SK-N-SH (cell line): ENCODE results near the gene SCGB1D4. TPM values are rescaled to one million over a fixed set of nuclear protein-coding genes. Genes with fewer than 3 reads are reported as not detected.

Source experiments
- CTCF ChIA-PET: fragments of 300-600, 350-600 bp; formaldehyde crosslinking; extraction: SDS; loops from one replicate; lab custom pipeline; 2021; lab: Yijun Ruan, JAX
- POLR2A ChIA-PET: fragments of 350-600 bp; sonication (Branson Sonifier 250); formaldehyde crosslinking; extraction: SDS; loops from one replicate; lab custom pipeline; 2020; ENCODE audit warnings: antibody characterized with exemption, inconsistent platforms; lab: Yijun Ruan, JAX
- DNase-seq: peaks from one replicate; pipeline ENCODE4 v3.0.0; 2012
- H2AFZ ChIP-seq: fragments of 200-600 bp; sonication (generic); 2 replicates; pipeline ENCODE4 v1.8.1; 2016; ENCODE audit warnings: antibody characterized with exemption, mild to moderate bottlenecking, low read depth
- H3F3A ChIP-seq: fragments of 200-600 bp; sonication (generic); replicated peaks from 2 replicates; pipeline ENCODE3; 2016; ENCODE audit warnings: antibody characterized with exemption, mild to moderate bottlenecking; ENCODE audit not compliant: insufficient read depth
- H3K27ac ChIP-seq, 2 experiments: fragments of 200-500 bp in 1 of 2; fragments of 200-600 bp in 1 of 2; sonication (Bioruptor generic) in 1 of 2; sonication (generic), shearing (Covaris generic) in 1 of 2; 2 replicates each; pipeline versions ENCODE4 v1.5.1 to v1.6.1; 2014 to 2016; ENCODE audit warnings: low read depth in 2 of 2, inconsistent platforms in 1 of 2, low read length in 1 of 2, mild to moderate bottlenecking in 1 of 2, mixed read lengths in 1 of 2
- H3K27me3 ChIP-seq: fragments of 200-600 bp; sonication (generic), shearing (Covaris generic); 2 replicates; pipeline ENCODE4 v1.6.1; 2016; ENCODE audit warnings: mixed run types; ENCODE audit not compliant: insufficient read depth
- H3K36me3 ChIP-seq, 2 experiments: fragments of 200-500 bp in 1 of 2; fragments of 200-600 bp in 1 of 2; sonication (Bioruptor generic) in 1 of 2; sonication (generic) in 1 of 2; replicated peaks in 1 of 2; 2 replicates each; pipeline versions ENCODE3 to v1.5.1; 2014 to 2016; ENCODE audit warnings: low read length in 1 of 2, mild to moderate bottlenecking in 1 of 2; ENCODE audit not compliant: insufficient read depth in 2 of 2, control insufficient read depth in 1 of 2
- H3K4me1 ChIP-seq, 2 experiments: fragments of 200-500 bp in 1 of 2; fragments of 200-600 bp in 1 of 2; sonication (Bioruptor generic) in 1 of 2; sonication (generic), shearing (Covaris generic) in 1 of 2; 2 replicates each; pipeline versions ENCODE4 v1.5.1 to v1.6.1; 2014 to 2016; ENCODE audit warnings: low read depth in 1 of 2, low read length in 1 of 2, mixed run types in 1 of 2; ENCODE audit not compliant: insufficient read depth in 2 of 2, control insufficient read depth in 1 of 2
- H3K4me2 ChIP-seq: fragments of 200-600 bp; sonication (generic), shearing (Covaris generic); 2 replicates; pipeline ENCODE4 v1.6.1; 2017; ENCODE audit warnings: mixed run types
- H3K4me3 ChIP-seq, 2 experiments: fragments of 200-500 bp in 1 of 2; fragments of 200-600 bp in 1 of 2; sonication (Bioruptor generic) in 1 of 2; sonication (generic), shearing (Covaris generic) in 1 of 2; 2 replicates each; pipeline versions ENCODE4 v1.5.1 to v1.8.1; 2014 to 2016; ENCODE audit warnings: low read depth in 2 of 2, inconsistent platforms in 1 of 2, low read length in 1 of 2, mild to moderate bottlenecking in 1 of 2, mixed read lengths in 1 of 2, moderate library complexity in 1 of 2
- H3K79me2 ChIP-seq: fragments of 200-600 bp; sonication (generic); 2 replicates; pipeline ENCODE4 v1.8.1; 2017; ENCODE audit warnings: mild to moderate bottlenecking; ENCODE audit not compliant: insufficient read depth
- H3K9ac ChIP-seq: fragments of 200-600 bp; sonication (generic); 2 replicates; pipeline ENCODE4 v1.6.1; 2017; ENCODE audit warnings: mixed run types
- H3K9me2 ChIP-seq: fragments of 200-600 bp; sonication (generic); 2 replicates; pipeline ENCODE4 v1.6.1; 2017; ENCODE audit warnings: mixed run types
- H3K9me3 ChIP-seq: fragments of 200-600 bp; sonication (generic); 2 replicates; pipeline ENCODE4 v1.6.1; 2017; ENCODE audit warnings: mixed run types, mild to moderate bottlenecking, moderate library complexity
- H4K20me1 ChIP-seq: fragments of 200-600 bp; sonication (generic); 2 replicates; pipeline ENCODE4 v1.6.1; 2017; ENCODE audit warnings: mild to moderate bottlenecking, mixed run types; ENCODE audit not compliant: insufficient read depth
- FOSL2 ChIP-seq: IDR thresholded peaks from 2 replicates; pipeline ENCODE4 v1.4.0; 2012; ENCODE audit warnings: low read depth, mild to moderate bottlenecking, moderate library complexity, borderline replicate concordance
- JUND ChIP-seq: IDR thresholded peaks from 2 replicates; pipeline ENCODE4 v1.4.0; 2012
- MXI1 ChIP-seq: IDR thresholded peaks from 2 replicates; pipeline ENCODE4 v1.6.1; 2012; ENCODE audit warnings: mild to moderate bottlenecking, low read depth, low read length, improper control_type of control experiment
- NFIC ChIP-seq: IDR thresholded peaks from 2 replicates; pipeline ENCODE4 v1.4.0; 2012; ENCODE audit warnings: borderline replicate concordance
- NRF1 ChIP-seq: IDR thresholded peaks from 2 replicates; pipeline ENCODE4 v1.6.1; 2012; ENCODE audit warnings: low read depth, mild to moderate bottlenecking, low read length
- RAD21 ChIP-seq: IDR thresholded peaks from 2 replicates; pipeline ENCODE4 v1.6.1; 2012; ENCODE audit warnings: mild to moderate bottlenecking, low read length
- RXRA ChIP-seq: IDR thresholded peaks from 2 replicates; pipeline ENCODE4 v1.4.0; 2012; ENCODE audit warnings: low read depth, mild to moderate bottlenecking, borderline replicate concordance
- TAF1 ChIP-seq: IDR thresholded peaks from 2 replicates; pipeline ENCODE4 v1.6.1; 2012; ENCODE audit warnings: low read depth, mild to moderate bottlenecking, low read length, moderate library complexity, borderline replicate concordance
- TEAD4 ChIP-seq: IDR thresholded peaks from 2 replicates; pipeline ENCODE4 v1.4.0; 2012; ENCODE audit warnings: mild to moderate bottlenecking, borderline replicate concordance; ENCODE audit not compliant: insufficient read depth
- YY1 ChIP-seq: IDR thresholded peaks from 2 replicates; pipeline ENCODE4 v1.4.0; 2012; ENCODE audit warnings: low read depth, mild to moderate bottlenecking
- WGBS: methylation state at CpG from one replicate; pipeline ENCODE4 v1.1.6; 2017; ENCODE audit warnings: low lambda C conversion rate; 5-methylcytosine and 5-hydroxymethylcytosine counted together
- polyA plus RNA-seq, 3 experiments: library from polyadenylated mRNA; depleted of rRNA; stranded (reverse); fragments of >200 nt; gene quantifications; 2 replicates each; pipeline ENCODE4 v1.2.3, GENCODE V29; 2012
- TF ChIP-seq, protein P1 (sequence below): fragments of 200-600 bp; sonication (generic); IDR thresholded peaks from 2 replicates; pipeline ENCODE4 v1.6.1; 2017; ENCODE audit warnings: antibody characterized with exemption, mild to moderate bottlenecking, moderate library complexity
- TF ChIP-seq, protein P2 (sequence below): fragments of 150-350 bp; IDR thresholded peaks from 2 replicates; pipeline ENCODE4 v1.6.1; 2017; ENCODE audit warnings: antibody characterized with exemption, low read length, low read depth, borderline replicate concordance
- TF ChIP-seq, protein P3 (sequence below): IDR thresholded peaks from 2 replicates; pipeline ENCODE4 v1.4.0; 2012; ENCODE audit warnings: low read depth

The SCGB1D4 gene
- polyA plus RNA-seq, 1 of the 3 experiments (the other 2 are of a cell fraction): not detected

DNA sequence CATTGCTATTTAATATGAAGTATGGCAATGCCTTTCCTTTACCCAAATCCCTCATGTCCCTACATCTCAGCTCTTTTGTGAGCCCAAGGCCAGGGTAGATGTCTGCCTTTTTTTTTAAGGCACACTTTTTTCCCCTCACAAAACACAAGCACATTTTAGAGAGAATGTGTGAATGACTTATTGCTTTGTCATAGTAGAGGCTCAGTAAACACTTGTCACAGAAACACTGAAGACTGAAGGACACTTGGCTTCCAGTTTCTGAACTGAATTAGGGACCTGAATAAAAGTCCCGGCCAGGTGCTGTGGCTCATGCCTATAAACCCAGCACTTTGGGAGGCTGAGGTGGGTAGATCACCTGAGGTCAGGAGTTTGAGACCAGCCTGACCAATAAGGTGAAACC lies 31.8 kb downstream of the SCGB1D4 start:
- TF ChIP-seq FOSL2: no peak
- TF ChIP-seq, protein P1, sequence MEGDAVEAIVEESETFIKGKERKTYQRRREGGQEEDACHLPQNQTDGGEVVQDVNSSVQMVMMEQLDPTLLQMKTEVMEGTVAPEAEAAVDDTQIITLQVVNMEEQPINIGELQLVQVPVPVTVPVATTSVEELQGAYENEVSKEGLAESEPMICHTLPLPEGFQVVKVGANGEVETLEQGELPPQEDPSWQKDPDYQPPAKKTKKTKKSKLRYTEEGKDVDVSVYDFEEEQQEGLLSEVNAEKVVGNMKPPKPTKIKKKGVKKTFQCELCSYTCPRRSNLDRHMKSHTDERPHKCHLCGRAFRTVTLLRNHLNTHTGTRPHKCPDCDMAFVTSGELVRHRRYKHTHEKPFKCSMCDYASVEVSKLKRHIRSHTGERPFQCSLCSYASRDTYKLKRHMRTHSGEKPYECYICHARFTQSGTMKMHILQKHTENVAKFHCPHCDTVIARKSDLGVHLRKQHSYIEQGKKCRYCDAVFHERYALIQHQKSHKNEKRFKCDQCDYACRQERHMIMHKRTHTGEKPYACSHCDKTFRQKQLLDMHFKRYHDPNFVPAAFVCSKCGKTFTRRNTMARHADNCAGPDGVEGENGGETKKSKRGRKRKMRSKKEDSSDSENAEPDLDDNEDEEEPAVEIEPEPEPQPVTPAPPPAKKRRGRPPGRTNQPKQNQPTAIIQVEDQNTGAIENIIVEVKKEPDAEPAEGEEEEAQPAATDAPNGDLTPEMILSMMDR: no peak
- no peak for TF ChIP-seq YY1
- TF ChIP-seq TAF1: no peak
- TF ChIP-seq NRF1: no peak
- TF ChIP-seq TEAD4: no peak
- no peak for TF ChIP-seq RAD21
- TF ChIP-seq JUND: no peak
- TF ChIP-seq, protein P2, sequence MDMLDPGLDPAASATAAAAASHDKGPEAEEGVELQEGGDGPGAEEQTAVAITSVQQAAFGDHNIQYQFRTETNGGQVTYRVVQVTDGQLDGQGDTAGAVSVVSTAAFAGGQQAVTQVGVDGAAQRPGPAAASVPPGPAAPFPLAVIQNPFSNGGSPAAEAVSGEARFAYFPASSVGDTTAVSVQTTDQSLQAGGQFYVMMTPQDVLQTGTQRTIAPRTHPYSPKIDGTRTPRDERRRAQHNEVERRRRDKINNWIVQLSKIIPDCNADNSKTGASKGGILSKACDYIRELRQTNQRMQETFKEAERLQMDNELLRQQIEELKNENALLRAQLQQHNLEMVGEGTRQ: no peak
- Histone ChIP-seq H3K36me3 (no peaks in the 10 kb centered on the region), H3K4me2 (no peak overlapping the region), H3K4me1 (no peaks in the 10 kb centered on the region), H3K9me3 (no peaks in the 10 kb centered on the region), H3K79me2 (no peaks in the 10 kb centered on the region), H3K4me3 (no peak overlapping the region), H4K20me1 (no peaks in the 10 kb centered on the region), H3K9me2 (no peaks in the 10 kb centered on the region), H3K9ac (no peak overlapping the region), H2AFZ (no peak overlapping the region), H3F3A (no peaks in the 10 kb centered on the region), H3K27ac (no peak overlapping the region), H3K27me3 (no peaks in the 10 kb centered on the region; the same call in 1 of the 2 replicates)
- no peak for DNase-seq
- CTCF ChIA-PET: interaction anchor here (1.1 to 1.5 kb wide), 4 partner anchors 25 to 95 kb away, joined by 3 to 5 read pairs (median 4); partner anchors contain the start of gene SCGB1D2
- POLR2A ChIA-PET: no interaction called here
- 13% methylated on average over 1 of the region's 1 CpG for WGBS

DNA sequence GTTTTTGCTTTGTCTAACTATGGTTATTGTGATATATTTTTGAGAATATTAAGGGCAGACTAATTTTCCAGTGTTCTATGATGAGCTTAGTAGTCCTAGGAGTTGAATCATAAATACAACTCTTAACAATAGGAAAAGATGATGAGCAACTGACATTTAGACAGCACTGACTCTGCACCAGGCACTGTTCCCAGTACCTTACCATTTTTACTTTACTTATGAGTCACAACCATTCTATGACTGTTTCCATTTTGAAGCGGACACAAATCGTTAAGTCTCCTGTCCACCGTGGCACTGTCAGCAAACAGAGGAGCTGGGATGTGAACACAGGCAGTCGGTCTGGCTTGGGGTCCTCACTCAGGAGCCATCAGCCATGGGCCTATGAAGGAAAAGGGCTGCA lies 32.3 kb downstream of the SCGB1D4 start:
- Histone ChIP-seq H3K9me3 (no peaks in the 10 kb centered on the region), H3K4me3 (no peak overlapping the region), H3K79me2 (no peaks in the 10 kb centered on the region), H3F3A (no peaks in the 10 kb centered on the region), H3K9ac (no peak overlapping the region), H3K27ac (no peak overlapping the region), H3K9me2 (no peaks in the 10 kb centered on the region), H3K36me3 (no peaks in the 10 kb centered on the region), H3K4me2 (no peak overlapping the region), H2AFZ (no peak overlapping the region), H3K27me3 (no peaks in the 10 kb centered on the region; the same call in 1 of the 2 replicates), H3K4me1 (no peaks in the 10 kb centered on the region), H4K20me1 (no peaks in the 10 kb centered on the region)
- no peak for TF ChIP-seq FOSL2
- TF ChIP-seq, protein P3, sequence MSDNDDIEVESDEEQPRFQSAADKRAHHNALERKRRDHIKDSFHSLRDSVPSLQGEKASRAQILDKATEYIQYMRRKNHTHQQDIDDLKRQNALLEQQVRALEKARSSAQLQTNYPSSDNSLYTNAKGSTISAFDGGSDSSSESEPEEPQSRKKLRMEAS: no peak
- TF ChIP-seq RXRA: no peak
- no peak for TF ChIP-seq NFIC
- no peak for TF ChIP-seq NRF1
- TF ChIP-seq MXI1: no peak
- TF ChIP-seq, protein P2: no peak
- no peak for TF ChIP-seq YY1
- WGBS: 38% methylated on average over 4 of the region's 4 CpGs
- ChIA-PET POLR2A (no interaction called here), CTCF (interaction anchor here (1.1 to 1.5 kb wide), 4 partner anchors 24 to 95 kb away, joined by 3 to 5 read pairs (median 4); partner anchors contain the start of gene SCGB1D2)
- DNase-seq: no peak
